ENCODE results near the gene QKI. TPM values are rescaled to one million over a fixed set of nuclear protein-coding genes. Genes with fewer than 3 reads are reported as not detected.

Gene QKI
- total and polyA plus RNA-seq, 8 donors, result 136 to 195 (median 158) TPM

- TF ChIP-seq, protein P1, sequence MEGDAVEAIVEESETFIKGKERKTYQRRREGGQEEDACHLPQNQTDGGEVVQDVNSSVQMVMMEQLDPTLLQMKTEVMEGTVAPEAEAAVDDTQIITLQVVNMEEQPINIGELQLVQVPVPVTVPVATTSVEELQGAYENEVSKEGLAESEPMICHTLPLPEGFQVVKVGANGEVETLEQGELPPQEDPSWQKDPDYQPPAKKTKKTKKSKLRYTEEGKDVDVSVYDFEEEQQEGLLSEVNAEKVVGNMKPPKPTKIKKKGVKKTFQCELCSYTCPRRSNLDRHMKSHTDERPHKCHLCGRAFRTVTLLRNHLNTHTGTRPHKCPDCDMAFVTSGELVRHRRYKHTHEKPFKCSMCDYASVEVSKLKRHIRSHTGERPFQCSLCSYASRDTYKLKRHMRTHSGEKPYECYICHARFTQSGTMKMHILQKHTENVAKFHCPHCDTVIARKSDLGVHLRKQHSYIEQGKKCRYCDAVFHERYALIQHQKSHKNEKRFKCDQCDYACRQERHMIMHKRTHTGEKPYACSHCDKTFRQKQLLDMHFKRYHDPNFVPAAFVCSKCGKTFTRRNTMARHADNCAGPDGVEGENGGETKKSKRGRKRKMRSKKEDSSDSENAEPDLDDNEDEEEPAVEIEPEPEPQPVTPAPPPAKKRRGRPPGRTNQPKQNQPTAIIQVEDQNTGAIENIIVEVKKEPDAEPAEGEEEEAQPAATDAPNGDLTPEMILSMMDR (IDR thresholded peaks at IDR 0.05), result no peak
- no peaks in the 10 kb centered on the region for H3K4me1 ChIP-seq
- DNase-seq (no peak), ATAC-seq (no peak)
- intact Hi-C loops (cut with DNase I), result no loop called here
- no peaks in the 10 kb centered on the region for H3K36me3 ChIP-seq
- no peaks in the 10 kb centered on the region for H3K9me3 ChIP-seq
- no peak overlapping the region for H3K27ac ChIP-seq
- H3K27me3 ChIP-seq, result no peaks in the 10 kb centered on the region
- H3K4me3 ChIP-seq, result no peak overlapping the region
Measured at GRCh38 chr6:163620101-163620500, 205.6 kb downstream of the QKI start.

DNA sequence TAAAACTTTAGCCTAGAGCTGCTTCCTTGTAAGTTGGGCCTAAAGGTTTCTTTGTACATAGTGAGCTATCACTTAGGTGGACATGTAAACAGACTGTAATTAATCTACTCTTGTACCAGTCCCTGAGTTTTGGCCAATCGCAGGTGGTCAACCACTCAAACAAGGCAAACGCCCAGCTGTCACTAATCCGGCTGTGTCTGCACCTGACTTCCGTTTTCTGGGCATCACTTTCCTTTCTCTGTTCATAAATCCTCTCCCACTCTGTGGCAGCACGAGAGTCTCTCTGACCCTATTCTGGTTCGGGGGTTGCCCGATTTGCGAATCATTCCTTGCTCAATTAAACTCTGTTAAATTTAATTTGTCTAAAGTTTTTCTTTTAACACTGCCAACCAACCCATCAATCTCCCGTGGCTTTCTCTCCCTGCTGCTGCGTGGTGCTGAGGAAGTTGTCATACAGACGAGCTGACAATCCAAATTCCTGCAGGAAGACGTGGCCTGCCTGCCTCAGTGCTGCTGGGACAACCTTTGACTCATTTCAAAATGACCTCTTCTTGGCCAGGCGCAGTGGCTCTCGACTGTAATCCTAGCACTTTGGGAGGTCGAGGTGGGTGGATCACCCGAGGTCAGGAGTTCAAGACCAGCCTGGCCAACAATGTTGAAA, 206.3 kb downstream of the QKI start:
- ATAC-seq, result no peak
- Histone ChIP-seq H3K4me1 (no peaks in the 10 kb centered on the region), H3K27ac (no peak overlapping the region), H3K36me3 (no peaks in the 10 kb centered on the region), H3K27me3 (no peaks in the 10 kb centered on the region), H3K4me3 (no peak overlapping the region), H3K9me3 (no peaks in the 10 kb centered on the region)
- DNase-seq, result no peak
- TF ChIP-seq, protein P1 (IDR thresholded peaks at IDR 0.05), result no peak
- intact Hi-C loops (cut with DNase I), result no loop called here

DNA sequence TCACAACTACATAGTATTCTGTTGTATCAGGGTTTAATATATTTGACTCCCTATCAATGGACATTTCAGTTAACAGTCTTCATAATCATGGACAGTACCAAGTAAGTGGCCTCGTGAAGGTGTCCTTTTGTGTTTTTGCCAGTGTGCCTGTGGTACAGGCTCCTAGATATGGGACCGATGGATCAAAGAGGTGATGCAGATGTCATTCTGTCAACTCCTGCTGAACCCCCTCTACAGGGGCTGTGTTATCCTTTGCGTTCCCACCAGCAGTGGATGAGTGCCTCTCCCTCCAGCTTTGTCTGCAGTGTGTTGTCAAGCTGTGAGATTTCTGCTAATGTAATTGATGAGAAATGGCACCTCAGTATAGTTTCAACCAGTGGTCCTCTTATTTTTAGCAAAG, 210.7 kb downstream of the QKI start:
- intact Hi-C loops (cut with DNase I), result no loop called here
- no peak overlapping the region for H3K27ac ChIP-seq
- no peaks in the 10 kb centered on the region for H3K4me1 ChIP-seq
- no peaks in the 10 kb centered on the region for H3K36me3 ChIP-seq
- peaks cover 0 to 4% of the 10 kb centered on the region in 2 donors for H3K9me3 ChIP-seq
- H3K27me3 ChIP-seq, result peaks cover 4 to 7% of the 10 kb centered on the region in 2 donors
- DNase-seq, result no peak
- TF ChIP-seq, protein P1 (IDR thresholded peaks at IDR 0.05), result no peak
- ATAC-seq, result no peak
- no peak overlapping the region for H3K4me3 ChIP-seq

DNA sequence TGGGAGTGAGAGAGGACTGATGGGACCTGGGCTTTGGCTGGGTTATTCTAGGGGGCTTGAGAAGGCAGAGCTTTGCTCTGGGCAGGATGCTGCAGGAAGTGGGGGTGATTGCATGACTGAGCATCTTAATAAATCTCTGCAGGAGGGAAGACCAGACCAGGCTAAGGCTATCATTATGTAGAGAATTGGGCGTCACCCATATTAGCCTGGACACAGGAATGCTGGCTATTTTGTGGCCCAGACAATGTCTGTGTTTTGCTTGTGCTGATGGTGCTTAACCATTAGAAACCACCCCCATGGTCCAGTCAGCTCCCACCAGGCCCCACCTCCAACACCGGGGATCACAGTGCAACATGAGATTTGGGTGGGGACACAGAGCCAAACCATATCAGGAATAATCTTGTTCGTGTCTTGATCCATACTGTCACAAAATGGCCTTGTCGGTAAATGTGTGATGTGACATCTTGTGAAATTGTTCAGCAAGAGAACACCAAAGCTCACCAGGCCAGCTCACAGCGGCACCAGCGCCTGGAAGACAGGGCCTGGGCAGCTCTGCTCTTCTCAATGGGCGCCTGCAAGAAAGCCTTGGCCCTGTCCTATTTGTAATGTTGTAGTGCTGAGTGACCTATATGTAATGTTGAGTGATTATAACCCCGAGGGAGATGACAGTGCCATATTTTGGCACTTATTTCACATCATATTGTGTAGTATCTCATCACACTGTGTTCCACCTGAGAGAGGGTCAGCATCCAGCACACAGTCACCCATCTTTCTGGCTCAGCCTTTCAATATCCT, 211.8 kb downstream of the QKI start:
- ATAC-seq (no peak), DNase-seq (no peak)
- Histone ChIP-seq H3K36me3 (no peaks in the 10 kb centered on the region), H3K9me3 (peaks cover 0 to 4% of the 10 kb centered on the region in 2 donors), H3K4me3 (no peak overlapping the region), H3K27me3 (peaks cover 12 to 17% of the 10 kb centered on the region in 2 donors), H3K4me1 (no peaks in the 10 kb centered on the region), H3K27ac (no peak overlapping the region)
- intact Hi-C loops (cut with DNase I), result no loop called here
- TF ChIP-seq, protein P1 (IDR thresholded peaks at IDR 0.05), result no peak

DNA sequence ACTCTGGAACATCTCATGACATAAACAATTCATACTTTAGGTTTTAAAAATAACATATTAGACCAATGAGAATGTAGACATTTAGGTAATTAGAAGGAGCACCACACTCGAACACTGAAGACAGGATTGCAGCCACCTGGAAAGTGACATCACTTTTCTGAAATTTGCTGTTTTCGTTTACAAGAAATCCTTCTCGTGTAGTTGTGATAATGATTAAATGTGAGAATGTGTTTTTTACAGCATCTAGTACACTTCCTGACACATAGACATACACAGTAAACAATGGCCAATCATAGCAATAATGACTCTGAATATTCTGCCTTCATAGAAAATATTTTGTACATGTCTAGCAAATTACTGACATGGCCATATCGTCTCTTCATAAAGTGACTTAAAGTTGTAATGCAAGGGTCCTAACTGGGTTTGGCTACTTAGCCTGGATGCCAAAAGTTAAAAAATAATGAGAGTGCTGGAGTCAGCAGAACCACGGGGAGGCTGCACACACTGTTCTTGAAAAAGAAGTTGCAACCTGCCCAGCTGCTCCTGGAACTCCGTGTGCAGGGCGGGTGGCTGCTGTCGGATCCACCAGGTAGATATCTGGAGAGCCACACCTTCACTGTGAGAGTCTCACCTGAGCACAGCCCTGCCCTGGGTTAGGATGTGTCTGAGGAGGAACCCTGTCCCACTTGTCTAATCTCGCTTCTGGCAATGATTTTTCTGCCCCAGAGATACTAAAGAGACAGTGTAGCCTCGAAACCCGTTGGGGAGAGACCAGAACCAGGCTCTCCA, 212.9 kb downstream of the QKI start:
- ATAC-seq (no peak), DNase-seq (no peak)
- Histone ChIP-seq H3K9me3 (peaks cover 0 to 4% of the 10 kb centered on the region in 2 donors), H3K36me3 (no peaks in the 10 kb centered on the region), H3K4me1 (no peaks in the 10 kb centered on the region), H3K27ac (no peak overlapping the region), H3K4me3 (no peak overlapping the region), H3K27me3 (peaks cover 16 to 29% of the 10 kb centered on the region in 2 donors)
- intact Hi-C loops (cut with DNase I), result no loop called here
- TF ChIP-seq, protein P1 (IDR thresholded peaks at IDR 0.05), result no peak
